ENCODE measurements around the gene FOXN4. TPM values are rescaled to one million over a fixed set of nuclear protein-coding genes. Genes with fewer than 3 reads are reported as not detected.

The FOXN4 gene
- polyA plus RNA-seq, 3 donors = 1.1 to 1.8 (median 1.3) TPM

- no peak for DNase-seq (ENCODE audit: low read depth in 3 of 3, low spot score in 2 of 3)
These were observed 21.9 kb downstream of the FOXN4 start for GRCh38 chr12:109287181-109287580.

GRCh38 chr12:109286652-109287051 is 22.4 kb downstream of the FOXN4 start:
- no peak for DNase-seq (ENCODE audit: low read depth in 3 of 3, low spot score in 2 of 3)

- DNase-seq (ENCODE audit: low read depth in 3 of 3, low spot score in 2 of 3) = no peak
These were observed 22.8 kb downstream of the FOXN4 start for GRCh38 chr12:109286252-109286651.

DNA sequence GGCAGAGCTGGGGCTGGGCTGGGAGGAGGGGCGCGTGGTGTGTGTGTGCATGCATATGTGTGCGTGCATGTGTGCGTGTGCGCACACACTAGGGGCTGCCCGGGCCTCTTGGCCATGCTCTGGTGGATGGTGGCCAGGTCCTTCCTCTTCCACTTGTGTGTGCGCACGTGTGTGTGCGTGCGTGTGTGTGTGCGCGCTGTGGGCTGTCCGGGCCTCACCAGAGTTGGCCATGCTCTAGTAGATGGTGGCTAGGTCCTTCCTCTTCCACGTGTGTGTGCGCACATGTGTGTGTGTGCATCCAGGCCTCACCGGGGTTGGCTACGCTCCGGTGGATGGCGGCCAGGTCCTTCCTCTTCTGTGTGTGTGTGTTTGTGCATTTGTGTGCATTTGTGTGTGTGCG is 24.7 kb downstream of the FOXN4 start:
- DNase-seq (ENCODE audit: low read depth in 3 of 3, low spot score in 2 of 3) = no peak

DNA sequence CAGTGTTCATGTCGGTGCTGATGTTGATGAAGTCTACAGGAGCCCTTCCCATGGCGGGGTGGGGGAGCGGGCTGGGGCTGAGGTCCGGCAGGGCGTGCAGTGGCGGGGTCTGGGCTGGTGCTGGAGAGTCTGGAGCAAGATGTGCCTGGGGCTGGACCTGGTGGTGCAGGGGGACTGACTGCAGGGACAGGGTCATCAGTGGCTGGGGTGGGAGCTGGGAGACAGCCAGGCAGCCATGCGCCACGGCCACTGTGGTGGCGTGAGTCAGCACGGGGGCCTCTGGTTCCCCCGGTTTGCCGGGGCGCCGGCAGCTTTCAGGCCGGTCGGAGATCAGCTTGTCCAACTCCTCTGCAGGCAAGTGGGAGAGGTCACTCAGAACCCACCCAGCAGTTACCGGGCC is 27.6 kb downstream of the FOXN4 start:
- DNase-seq (ENCODE audit: low read depth in 3 of 3, low spot score in 2 of 3) = no peak

DNA sequence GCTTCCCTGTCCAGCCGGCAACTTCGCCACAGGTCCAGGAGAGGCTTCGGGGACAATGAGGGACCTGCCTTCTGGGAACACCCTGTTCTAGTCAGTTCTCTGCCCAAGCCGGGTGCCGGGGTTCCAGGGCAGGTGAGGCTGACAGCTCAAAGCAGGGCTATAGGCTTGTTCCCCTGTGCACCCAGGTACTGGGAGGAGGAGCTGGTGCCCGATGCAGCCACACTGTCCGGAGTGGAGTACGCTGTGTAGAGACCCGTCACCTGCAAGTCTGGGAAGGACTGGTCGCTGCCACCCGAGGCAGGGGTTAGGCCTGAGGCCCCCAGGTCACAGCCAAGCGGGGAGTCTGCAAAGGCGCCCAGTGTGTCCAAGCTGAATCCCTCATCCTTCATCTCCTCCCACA is 29.6 kb downstream of the FOXN4 start:
- DNase-seq (ENCODE audit: low read depth in 3 of 3, low spot score in 2 of 3) = no peak

DNA sequence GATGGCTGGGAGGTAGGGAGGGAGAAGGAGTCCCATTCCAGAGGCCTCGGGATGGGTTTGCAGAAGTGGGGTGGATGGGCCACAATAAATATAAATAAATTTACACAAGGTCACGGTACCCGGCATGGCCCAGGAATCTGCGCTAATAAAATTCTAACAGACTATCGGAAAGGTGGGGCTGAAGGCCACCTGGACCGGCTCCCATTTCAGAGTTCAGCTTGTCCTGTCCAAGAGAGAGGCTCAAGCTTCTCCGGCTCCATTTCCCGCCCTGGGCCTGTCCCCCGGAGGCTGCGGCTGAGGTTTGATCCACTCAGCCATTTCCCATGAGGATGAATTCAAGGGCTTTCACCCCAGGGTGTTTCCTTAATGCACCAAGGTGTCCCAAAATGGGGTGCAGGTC is 30.2 kb downstream of the FOXN4 start:
- DNase-seq (ENCODE audit: low read depth in 3 of 3, low spot score in 2 of 3) = no peak

GRCh38 chr12:109277899-109278762 is 31.0 kb downstream of the FOXN4 start:
- DNase-seq (ENCODE audit: low read depth in 3 of 3, low spot score in 2 of 3) = no peak

DNA sequence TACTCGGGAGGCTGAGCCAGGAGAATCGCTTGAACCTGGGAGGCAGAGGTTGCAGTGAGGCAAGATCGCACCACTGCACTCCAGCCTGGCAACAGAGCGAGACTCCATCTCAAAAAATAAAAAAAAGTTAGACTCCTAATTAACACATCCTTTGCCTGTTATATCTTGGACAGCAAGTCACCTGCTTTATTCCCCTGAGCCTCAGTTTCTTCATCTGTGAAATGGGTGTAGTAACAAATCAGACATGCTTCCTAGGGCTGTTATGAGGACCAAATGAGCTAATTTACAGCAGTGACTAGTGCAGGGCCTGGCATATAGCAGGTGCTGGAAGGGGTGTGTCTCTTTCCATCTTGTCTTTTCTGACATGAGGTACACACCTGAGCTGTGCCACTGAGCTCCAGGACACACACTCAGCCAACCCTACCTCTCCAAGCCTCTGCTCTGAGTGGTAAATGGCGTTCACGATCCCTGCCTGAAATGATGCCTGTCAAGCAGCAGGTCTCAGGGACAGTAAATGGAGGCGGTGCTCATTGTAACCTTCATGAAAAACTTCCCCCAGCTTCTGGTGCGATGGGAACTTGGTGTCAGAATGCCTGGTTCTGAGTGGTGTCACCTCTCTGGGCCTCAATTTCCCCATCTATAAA is 31.7 kb downstream of the FOXN4 start:
- no peak for DNase-seq (ENCODE audit: low read depth in 3 of 3, low spot score in 2 of 3)

DNA sequence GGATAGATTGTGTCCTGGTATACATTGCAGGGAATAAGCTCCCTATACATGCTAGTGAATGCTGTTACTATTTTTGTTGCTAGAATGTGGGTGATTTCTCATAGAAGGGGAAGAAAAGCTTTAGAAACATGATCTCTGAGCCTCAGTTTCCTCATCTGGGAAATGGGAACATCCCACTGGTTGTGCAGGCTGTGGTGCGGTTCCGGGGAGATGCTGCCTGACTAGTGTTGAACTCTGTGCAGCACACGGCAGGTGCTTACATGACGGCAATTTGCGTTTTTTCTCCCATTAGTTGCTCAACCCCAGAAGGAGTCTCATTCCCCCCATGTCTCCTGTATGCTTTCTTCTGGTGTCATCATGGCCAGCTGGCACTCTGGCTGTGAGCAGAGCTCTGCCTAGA is 32.9 kb downstream of the FOXN4 start:
- DNase-seq (ENCODE audit: low read depth in 3 of 3, low spot score in 2 of 3) = no peak

DNA sequence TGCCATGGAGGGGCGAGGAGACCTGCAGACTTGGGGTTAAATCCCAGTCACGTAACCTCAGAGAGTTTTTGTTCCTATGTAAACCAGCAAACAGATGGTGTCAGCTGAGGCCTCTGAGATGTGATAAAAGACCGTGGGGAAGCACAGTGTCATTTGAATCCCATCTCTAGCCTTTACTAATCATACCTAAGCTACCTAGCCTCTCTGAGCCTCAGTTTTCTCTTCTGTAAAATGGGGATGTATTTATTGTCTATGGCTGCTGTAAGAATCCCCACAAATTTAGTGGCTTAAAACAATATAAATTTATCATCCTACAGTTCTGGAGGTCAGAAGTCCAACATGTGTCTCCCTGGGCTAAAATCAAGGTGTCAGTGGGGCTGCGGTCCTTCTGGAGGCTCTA is 33.9 kb downstream of the FOXN4 start:
- no peak for DNase-seq (ENCODE audit: low read depth in 3 of 3, low spot score in 2 of 3)

GRCh38 chr12:109274381-109274780 is 34.7 kb downstream of the FOXN4 start:
- no peak for DNase-seq (ENCODE audit: low read depth in 3 of 3, low spot score in 2 of 3)

- DNase-seq (ENCODE audit: low read depth in 3 of 3, low spot score in 2 of 3) = no peak
These were observed 35.7 kb downstream of the FOXN4 start for GRCh38 chr12:109273354-109273753.

DNA sequence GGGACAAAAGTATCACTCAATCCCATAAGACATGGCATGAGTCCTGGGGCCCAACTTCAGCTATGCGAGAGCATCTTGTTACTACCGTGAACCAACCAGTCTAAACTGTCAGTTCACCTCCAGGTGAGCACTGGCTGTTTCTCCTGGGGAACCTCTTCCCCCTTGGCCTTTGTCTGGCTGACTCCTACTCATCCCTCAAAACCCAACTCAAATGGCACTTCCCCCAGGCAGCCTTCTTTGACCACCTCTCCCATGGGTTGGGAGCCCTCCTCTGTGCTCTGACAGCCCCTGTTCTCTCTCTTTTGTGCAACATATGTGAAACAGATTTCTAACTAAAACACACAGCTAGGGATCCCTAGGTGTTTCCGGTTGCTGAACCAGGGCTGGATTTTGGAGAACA is 37.7 kb downstream of the FOXN4 start:
- DNase-seq (ENCODE audit: low read depth in 3 of 3, low spot score in 2 of 3) = no peak

GRCh38 chr12:109270494-109270893 is 38.6 kb downstream of the FOXN4 start:
- DNase-seq (ENCODE audit: low read depth in 3 of 3, low spot score in 2 of 3) = no peak

- DNase-seq (ENCODE audit: low read depth in 3 of 3, low spot score in 2 of 3) = no peak
These were observed 39.7 kb downstream of the FOXN4 start for GRCh38 chr12:109269428-109269827.

GRCh38 chr12:109268896-109269295 is 40.2 kb downstream of the FOXN4 start:
- DNase-seq (ENCODE audit: low read depth in 3 of 3, low spot score in 2 of 3) = no peak

DNA sequence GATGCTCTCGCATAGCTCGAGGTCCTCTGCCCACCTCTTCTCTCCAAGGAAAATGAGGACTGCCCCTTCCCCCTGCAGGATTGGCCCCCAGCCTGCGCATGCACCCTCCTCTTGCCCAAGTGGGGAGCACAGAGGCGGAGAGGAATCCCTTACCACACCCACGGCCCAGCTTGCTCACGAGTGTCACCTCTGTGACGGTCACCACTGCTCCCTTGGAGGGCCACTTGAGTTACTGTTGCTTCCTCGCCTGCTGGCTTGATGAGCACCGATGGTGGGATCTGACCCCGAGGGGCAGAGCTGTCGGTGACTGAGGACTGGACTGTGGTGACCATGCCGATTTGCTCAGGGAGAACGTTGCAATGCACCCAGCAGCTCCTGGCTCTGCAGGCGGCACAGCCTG is 41.7 kb downstream of the FOXN4 start:
- no peak for DNase-seq (ENCODE audit: low read depth in 3 of 3, low spot score in 2 of 3)

GRCh38 chr12:109266106-109266879 is 42.8 kb downstream of the FOXN4 start:
- no peak for DNase-seq (ENCODE audit: low read depth in 3 of 3, low spot score in 2 of 3)

- no peak for DNase-seq (ENCODE audit: low read depth in 3 of 3, low spot score in 2 of 3)
These were observed 44.0 kb downstream of the FOXN4 start for GRCh38 chr12:109264943-109265650.
